HL-60/S4 treated with phorbol 12-myristate 13-acetate at 8.2 ng/mL for 4 days and 3 days (cell line): ENCODE measurements around the gene VSTM2A.
"Not testable (repeated sequence)": the region's sequence is repeated elsewhere in the genome, so short reads cannot be mapped to it uniquely, and the experiment has no call there.

ENCODE experiments used
- in situ Hi-C: fragments of 300-500 bp; cut with MboI; formaldehyde crosslinking; loops from 2 replicates; pipeline ENCODE4 v1.15.0; 2022; ENCODE audit warnings: low sequenced_read_pairs

The VSTM2A gene

GRCh38 chr7:54541669-54542625 is at the start of gene VSTM2A:
TSS of gene VSTM2A (plus strand) at chr7:54542375. CDS start at chr7:54542731, 356 bp downstream.
- in situ Hi-C loops, result no loop called here

- in situ Hi-C loops, result not testable (repeated sequence)
These were observed 37.6 kb upstream of the VSTM2A start for GRCh38 chr7:54504531-54504930.

- in situ Hi-C loops, result no loop called here
These were observed 12.6 kb upstream of the VSTM2A start for GRCh38 chr7:54529568-54529967.

GRCh38 chr7:54538122-54538521 is 4.1 kb upstream of the VSTM2A start:
- in situ Hi-C loops, result no loop called here

GRCh38 chr7:54543051-54543488 is 895 bp downstream of the VSTM2A start:
- in situ Hi-C loops, result no loop called here

GRCh38 chr7:54544149-54544526 is 2.0 kb downstream of the VSTM2A start:
- in situ Hi-C loops, result no loop called here

DNA sequence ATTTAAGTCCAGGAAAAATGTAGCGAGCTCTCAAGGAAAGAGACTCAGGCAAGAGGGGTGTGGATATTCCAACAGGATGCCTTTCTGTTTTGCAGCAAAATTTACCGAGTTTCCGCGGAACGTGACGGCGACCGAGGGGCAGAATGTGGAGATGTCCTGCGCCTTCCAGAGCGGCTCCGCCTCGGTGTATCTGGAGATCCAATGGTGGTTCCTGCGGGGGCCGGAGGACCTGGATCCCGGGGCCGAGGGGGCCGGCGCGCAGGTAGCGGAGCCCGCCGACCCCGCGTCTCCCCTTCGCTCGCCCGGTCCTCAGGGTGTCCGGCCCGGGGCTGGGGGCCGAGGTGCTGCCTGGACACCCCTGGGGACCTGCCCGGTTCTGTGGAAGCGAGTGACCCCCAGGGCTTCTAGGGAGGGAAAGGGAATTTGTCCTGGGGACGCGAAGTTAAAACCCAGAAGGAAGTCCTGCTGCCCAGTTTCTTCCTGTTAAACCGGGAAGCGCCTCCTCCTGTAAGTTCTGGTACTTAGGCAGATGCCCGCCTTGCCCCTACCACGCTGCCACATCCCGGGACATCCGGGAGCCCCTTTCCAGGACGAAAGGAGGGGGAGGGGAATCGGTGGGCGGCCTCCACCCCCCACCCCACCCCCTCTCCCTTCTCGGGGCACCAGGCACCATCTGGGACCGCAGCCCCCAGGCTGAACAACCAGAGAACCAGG is 2.5 kb downstream of the VSTM2A start:
- in situ Hi-C loops, result no loop called here

GRCh38 chr7:54545241-54545563 is 3.0 kb downstream of the VSTM2A start:
- in situ Hi-C loops, result no loop called here

DNA sequence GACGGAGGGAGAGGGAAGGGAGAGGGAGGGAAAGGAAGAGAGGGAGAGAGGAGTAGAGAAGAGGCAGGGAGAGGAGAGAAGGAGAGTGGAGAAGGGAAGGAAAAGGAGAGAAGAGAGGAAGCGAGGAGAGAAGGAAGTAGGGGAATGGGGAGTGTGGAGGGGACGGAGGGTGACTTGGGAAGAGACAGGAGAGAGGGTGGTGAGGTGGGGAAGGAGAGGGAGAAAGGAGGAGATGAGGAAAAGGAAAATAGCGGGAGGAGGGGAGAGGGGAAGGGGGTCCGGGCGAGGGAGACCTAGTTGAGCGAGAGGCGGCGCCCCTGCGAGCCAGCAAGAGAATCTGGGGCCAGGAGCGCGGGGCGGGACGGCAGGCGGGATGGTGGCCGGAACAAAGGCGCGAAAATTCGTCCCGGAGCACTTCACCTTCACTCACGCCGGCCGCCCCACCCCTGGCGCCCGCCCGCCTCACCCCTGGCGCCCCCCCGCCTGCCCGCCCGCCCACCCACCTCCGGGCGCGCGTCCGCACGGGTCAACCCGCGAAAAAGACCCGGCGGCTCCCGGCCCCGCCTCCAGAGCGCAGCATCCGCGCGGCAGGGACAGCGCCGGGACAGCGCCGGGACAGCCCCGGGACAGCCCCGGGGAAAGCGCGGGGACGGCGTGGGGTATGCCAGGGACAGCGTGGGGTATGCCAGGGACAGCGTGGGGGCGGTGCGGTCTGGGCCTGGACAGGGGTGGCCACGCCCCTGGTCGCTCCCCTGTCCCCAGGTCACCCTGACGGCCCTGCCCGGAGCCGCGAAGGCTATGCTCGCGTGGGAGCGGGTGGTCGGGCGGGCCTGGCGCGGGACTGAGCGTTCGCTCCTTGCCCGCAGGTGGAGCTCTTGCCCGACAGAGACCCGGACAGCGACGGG is 4.2 kb downstream of the VSTM2A start:
- in situ Hi-C loops, result no loop called here

DNA sequence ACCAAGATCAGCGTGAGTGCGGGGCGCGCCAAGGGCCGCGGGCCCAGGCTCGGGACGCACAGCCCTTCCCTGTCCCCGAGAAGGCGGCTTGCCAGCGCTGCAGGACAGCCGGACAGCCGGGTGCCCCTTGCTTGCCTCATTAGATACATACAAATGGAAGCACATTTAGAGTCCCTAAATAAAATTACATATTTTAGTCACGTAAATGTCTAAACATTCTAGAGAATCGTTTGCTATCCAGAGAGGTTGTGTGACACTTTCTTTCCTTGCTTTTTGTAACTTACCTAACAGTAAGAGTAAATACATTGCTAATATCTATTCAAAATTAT is 4.8 kb downstream of the VSTM2A start:
- in situ Hi-C loops, result no loop called here

GRCh38 chr7:54550471-54550870 is 8.3 kb downstream of the VSTM2A start:
- in situ Hi-C loops, result no loop called here

GRCh38 chr7:54556121-54556520 is 13.9 kb downstream of the VSTM2A start:
- in situ Hi-C loops, result no loop called here

DNA sequence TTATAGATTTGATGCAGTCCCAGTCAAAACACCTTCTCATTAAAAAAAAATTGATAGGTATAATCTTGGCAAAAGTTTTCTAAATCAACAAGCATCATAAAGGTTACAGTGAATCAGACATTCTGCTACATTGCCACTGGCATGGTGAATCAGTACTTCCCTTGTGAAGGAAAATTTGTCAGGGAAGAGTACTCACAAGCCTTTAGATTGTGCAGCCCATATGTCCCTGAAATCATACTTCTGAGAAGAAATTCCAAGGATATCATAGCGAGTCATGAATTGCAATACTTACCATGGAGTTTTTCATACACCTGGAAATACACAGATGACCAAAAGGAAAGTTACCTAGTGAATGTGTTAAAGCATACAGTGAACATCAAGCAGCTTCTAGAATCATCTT is 17.2 kb downstream of the VSTM2A start:
- in situ Hi-C loops, result no loop called here

GRCh38 chr7:54560198-54560597 is 18.0 kb downstream of the VSTM2A start:
- in situ Hi-C loops, result no loop called here

GRCh38 chr7:54560723-54561122 is 18.5 kb downstream of the VSTM2A start:
- in situ Hi-C loops, result no loop called here

DNA sequence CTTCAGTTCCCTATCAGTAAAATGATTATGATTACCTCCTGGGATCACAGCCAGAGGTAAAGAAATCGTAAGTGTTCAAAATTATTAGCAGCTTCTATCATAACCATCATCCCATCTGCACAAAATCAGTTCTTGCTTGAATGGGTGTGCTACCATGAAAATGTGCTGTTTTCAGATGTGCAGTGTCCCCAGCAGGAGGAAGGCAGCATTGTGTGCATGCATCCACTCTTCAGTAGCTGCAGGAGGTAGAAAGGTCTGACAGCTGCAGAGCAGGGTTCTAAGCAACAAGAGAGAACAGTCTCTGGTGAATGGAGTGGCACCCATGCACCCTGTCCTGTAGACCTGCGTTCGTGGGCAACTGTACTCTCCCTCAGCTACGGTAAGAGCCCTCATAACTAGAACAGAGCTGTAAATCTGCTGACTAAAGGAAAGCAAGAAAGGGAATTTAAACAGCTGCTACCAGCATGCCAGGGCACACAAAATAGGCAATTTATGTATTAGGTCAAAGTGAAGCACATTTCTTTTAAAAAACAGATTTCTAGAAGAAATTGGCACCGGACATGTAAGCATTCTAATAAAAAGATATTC is 21.2 kb downstream of the VSTM2A start:
- in situ Hi-C loops, result no loop called here

DNA sequence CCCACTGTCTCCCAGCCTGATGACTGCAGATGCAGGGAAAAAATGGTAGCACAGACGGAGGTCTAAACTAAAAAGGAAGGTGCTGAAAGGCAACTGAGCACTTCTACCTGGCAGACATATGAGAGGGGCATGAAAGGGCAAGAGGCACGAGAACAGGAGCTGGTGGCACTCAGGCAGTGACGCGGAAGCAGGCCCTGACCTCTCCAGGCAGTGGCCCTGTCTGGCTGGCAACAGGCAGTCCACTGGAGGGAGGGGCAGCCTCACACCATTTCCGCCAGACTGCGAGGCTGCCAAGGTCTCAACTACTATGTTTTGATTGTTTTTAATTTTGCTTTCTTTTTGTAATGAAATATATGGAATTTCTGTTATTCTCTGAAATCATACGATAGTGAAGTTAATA is 23.3 kb downstream of the VSTM2A start:
- in situ Hi-C loops, result no loop called here

- in situ Hi-C loops, result no loop called here
These were observed 39.3 kb downstream of the VSTM2A start for GRCh38 chr7:54581511-54581910.

- in situ Hi-C loops, result no loop called here
These were observed 49.5 kb downstream of the VSTM2A start for GRCh38 chr7:54591404-54592386.

DNA sequence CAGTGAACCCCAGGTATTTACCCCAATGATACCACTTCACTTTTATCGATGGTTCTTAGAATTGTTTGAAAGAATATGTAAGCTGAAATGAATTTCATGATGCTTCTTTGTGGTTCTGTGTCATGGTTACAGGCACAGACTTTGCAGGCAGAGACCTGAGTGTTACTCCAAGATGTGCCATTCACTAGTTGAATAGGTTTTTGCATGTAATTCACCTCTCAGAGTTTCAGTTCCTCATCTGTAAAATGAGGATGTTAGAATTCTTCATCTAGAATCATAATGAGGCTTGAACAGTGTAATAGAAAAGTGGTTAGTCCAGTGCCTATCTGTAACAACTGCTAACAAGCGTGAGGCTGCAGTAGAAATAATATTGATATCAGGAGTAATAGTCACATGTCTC is 54.6 kb downstream of the VSTM2A start:
- in situ Hi-C loops, result no loop called here
